Glutamatergic neuron (in vitro differentiated cells): ENCODE measurements around the gene GSTM1. TPM values are rescaled to one million over a fixed set of nuclear protein-coding genes. Genes with fewer than 3 reads are reported as not detected.

Source experiments
- DNase-seq: peaks from one replicate; pipeline ENCODE4 v3.0.0; 2022
- H3K27ac Mint-ChIP-seq: one replicate; pipeline ENCODE4 v1.8.0; 2020; ENCODE audit warnings: mild to moderate bottlenecking, mixed read lengths, inconsistent platforms; ENCODE audit not compliant: unreplicated experiment
- H3K27me3 Mint-ChIP-seq: one replicate; pipeline ENCODE4 v1.8.0; 2020; ENCODE audit warnings: mild to moderate bottlenecking, moderate library complexity, mixed read lengths, inconsistent platforms; ENCODE audit not compliant: unreplicated experiment
- H3K36me3 Mint-ChIP-seq: one replicate; pipeline ENCODE4 v1.8.0; 2020; ENCODE audit warnings: mild to moderate bottlenecking, mixed read lengths, inconsistent platforms; ENCODE audit not compliant: unreplicated experiment
- H3K4me1 Mint-ChIP-seq: one replicate; pipeline ENCODE4 v1.8.0; 2020; ENCODE audit warnings: mild to moderate bottlenecking, low read depth, mixed read lengths, inconsistent platforms; ENCODE audit not compliant: unreplicated experiment
- H3K4me3 Mint-ChIP-seq: one replicate; pipeline ENCODE4 v1.8.0; 2020; ENCODE audit warnings: mild to moderate bottlenecking, mixed read lengths, inconsistent platforms; ENCODE audit not compliant: unreplicated experiment
- H3K9me3 Mint-ChIP-seq: one replicate; pipeline ENCODE4 v1.8.0; 2020; ENCODE audit warnings: mild to moderate bottlenecking, moderate library complexity, mixed read lengths, inconsistent platforms; ENCODE audit not compliant: unreplicated experiment
- CTCF ChIP-seq: fragments of 200-600 bp; sonication (generic); IDR thresholded peaks from one replicate; pipeline ENCODE4 v1.5.0; 2021; ENCODE audit not compliant: partially characterized antibody, unreplicated experiment
- total RNA-seq: library from RNA; stranded (reverse); fragmentation: NEBNext Ultra II Directional; extraction: Animal tissue kit (Norgen Biotek cat#: 25700); gene quantifications from one replicate; pipeline ENCODE4 v1.2.1, GENCODE V29; 2021; ENCODE audit not compliant: unreplicated experiment

Gene GSTM1
- total RNA-seq, 1 donor from 2014 or later, result not detected

DNA sequence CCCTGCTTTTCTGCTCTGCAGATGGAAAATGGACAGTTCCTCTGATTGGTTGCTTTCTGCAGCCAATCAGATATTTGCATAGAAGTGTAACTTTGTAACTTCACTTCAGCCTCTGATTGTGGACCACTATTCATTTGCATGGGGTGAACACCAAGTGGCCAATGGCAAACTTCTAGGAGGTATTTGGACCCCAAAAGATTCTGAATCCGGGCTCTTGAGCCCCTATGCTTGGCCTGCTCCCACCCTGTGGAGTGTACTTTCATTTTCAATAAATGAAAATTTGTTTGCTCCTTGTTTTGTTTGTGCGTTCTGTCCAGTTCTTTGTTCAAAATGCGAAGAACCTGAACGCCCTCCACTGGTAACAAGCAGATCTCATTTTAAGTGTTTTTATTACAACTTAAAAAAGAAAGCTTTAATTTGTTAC is 38.1 kb upstream of the GSTM1 start:
- TF ChIP-seq CTCF, result no peak
- Mint-ChIP-seq H3K36me3 (no peaks in the 10 kb centered on the region), H3K9me3 (peaks cover 4% of the 10 kb centered on the region), H3K27me3 (peaks cover 2% of the 10 kb centered on the region), H3K4me1 (peaks cover 3% of the 10 kb centered on the region), H3K4me3 (no peak overlapping the region), H3K27ac (no peak overlapping the region)
- DNase-seq, result no peak

- no peak for TF ChIP-seq CTCF
- Mint-ChIP-seq H3K9me3 (peaks cover 4% of the 10 kb centered on the region), H3K4me3 (no peak overlapping the region), H3K27me3 (peaks cover 6% of the 10 kb centered on the region), H3K4me1 (peaks cover 3% of the 10 kb centered on the region), H3K27ac (no peak overlapping the region), H3K36me3 (no peaks in the 10 kb centered on the region)
- no peak for DNase-seq
Measured at GRCh38 chr1:109650609-109651008, 37.0 kb upstream of the GSTM1 start.

- no peak overlapping the region for H3K4me3 Mint-ChIP-seq
- peaks cover 2% of the 10 kb centered on the region for H3K9me3 Mint-ChIP-seq
- TF ChIP-seq CTCF, result no peak
- no peak for DNase-seq
- no peak overlapping the region for H3K27ac Mint-ChIP-seq
- peaks cover 6% of the 10 kb centered on the region for H3K27me3 Mint-ChIP-seq
- no peaks in the 10 kb centered on the region for H3K36me3 Mint-ChIP-seq
- H3K4me1 Mint-ChIP-seq, result peaks cover 4% of the 10 kb centered on the region
Measured at GRCh38 chr1:109652402-109652801, 35.2 kb upstream of the GSTM1 start.

DNA sequence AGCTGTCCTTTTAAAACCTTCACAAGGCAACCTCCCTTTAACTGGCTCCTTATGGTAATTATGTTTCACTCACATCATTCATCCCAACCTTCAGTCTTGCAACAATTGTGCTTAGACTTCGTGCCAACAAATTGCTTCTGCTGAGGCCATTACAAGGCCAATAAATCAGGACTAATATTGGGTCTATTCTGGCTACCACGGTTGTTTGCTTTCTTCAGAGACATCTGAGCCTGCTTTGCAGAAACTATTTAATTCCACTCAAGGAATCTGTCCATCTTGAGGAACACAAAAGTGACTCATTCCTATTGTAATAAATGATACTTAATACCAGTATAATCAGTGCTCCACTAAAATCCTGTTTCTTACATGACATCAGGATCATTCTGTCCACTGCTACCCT is 34.3 kb upstream of the GSTM1 start:
- Mint-ChIP-seq H3K4me1 (peaks cover 12% of the 10 kb centered on the region), H3K9me3 (peaks cover 4% of the 10 kb centered on the region), H3K27me3 (peaks cover 6% of the 10 kb centered on the region), H3K36me3 (no peaks in the 10 kb centered on the region), H3K27ac (no peak overlapping the region), H3K4me3 (no peak overlapping the region)
- DNase-seq, result no peak
- TF ChIP-seq CTCF, result no peak

DNA sequence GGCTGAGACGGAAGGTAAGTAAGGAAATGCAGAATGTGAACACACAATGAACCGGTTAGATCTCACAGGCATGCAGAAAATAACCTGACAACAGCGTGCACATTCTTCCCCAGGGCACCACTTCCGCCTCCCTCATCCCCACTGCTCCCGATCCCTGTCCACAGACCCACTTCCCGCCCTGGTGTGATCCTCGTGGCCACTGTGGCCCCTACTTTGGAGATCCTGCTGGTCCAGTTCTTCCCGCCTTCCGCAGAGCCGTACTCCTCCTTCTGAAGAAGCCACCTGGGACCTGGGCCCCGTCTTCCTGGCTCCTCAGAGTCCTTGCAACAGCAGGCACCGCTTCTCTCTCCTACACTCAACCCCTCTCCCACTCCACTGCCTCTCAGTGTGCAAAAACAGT is 33.1 kb upstream of the GSTM1 start:
- no peak for DNase-seq
- Mint-ChIP-seq H3K36me3 (peaks cover 3% of the 10 kb centered on the region), H3K4me3 (peak overlapping the region; percentile 92), H3K4me1 (peaks cover 22% of the 10 kb centered on the region), H3K27ac (no peak overlapping the region), H3K27me3 (peaks cover 7% of the 10 kb centered on the region), H3K9me3 (peaks cover 6% of the 10 kb centered on the region)
- no peak for TF ChIP-seq CTCF
